Measurements from ENCODE around the gene RGSL1. TPM values are rescaled to one million over a fixed set of nuclear protein-coding genes. Genes with fewer than 3 reads are reported as not detected.

The RGSL1 gene
- total RNA-seq, 1 donor from 2014 or later = not detected

DNA sequence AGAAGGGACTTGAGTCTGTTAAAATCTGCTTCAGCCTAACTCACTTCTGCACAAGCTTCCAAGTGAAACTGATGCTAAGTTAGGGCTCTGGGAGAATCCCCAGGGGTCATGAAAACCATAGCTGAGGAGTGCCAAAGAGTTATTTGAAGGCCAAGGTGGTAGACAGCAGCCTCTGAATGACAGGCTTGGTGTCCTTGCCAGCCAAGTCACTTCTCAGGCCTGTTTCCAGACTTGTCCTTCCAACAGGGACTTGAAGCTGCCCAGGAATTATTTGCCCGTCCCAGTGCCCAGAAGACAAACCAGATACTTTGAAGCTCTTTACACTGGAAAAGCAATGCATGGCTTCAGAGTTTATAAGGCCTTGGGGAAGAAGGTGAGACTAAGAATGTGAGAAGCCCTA lies 105.5 kb downstream of the RGSL1 start:
- no peaks in the 10 kb centered on the region for H3K36me3 ChIP-seq
- TF ChIP-seq, protein P1, sequence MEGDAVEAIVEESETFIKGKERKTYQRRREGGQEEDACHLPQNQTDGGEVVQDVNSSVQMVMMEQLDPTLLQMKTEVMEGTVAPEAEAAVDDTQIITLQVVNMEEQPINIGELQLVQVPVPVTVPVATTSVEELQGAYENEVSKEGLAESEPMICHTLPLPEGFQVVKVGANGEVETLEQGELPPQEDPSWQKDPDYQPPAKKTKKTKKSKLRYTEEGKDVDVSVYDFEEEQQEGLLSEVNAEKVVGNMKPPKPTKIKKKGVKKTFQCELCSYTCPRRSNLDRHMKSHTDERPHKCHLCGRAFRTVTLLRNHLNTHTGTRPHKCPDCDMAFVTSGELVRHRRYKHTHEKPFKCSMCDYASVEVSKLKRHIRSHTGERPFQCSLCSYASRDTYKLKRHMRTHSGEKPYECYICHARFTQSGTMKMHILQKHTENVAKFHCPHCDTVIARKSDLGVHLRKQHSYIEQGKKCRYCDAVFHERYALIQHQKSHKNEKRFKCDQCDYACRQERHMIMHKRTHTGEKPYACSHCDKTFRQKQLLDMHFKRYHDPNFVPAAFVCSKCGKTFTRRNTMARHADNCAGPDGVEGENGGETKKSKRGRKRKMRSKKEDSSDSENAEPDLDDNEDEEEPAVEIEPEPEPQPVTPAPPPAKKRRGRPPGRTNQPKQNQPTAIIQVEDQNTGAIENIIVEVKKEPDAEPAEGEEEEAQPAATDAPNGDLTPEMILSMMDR (IDR thresholded peaks at IDR 0.05; ENCODE audit: borderline replicate concordance) = no peak
- no peaks in the 10 kb centered on the region for H3K27me3 ChIP-seq (ENCODE audit: low read depth)
- H3K27ac ChIP-seq (replicated peaks) = no peak overlapping the region
- peaks cover 14% of the 10 kb centered on the region for H3K9me3 ChIP-seq (replicated peaks)
- H3K4me3 ChIP-seq = no peak overlapping the region
- intact Hi-C loops (cut with micrococcal nuclease) = no loop called here
- H3K4me1 ChIP-seq = no peaks in the 10 kb centered on the region
- DNase-seq = no peak

DNA sequence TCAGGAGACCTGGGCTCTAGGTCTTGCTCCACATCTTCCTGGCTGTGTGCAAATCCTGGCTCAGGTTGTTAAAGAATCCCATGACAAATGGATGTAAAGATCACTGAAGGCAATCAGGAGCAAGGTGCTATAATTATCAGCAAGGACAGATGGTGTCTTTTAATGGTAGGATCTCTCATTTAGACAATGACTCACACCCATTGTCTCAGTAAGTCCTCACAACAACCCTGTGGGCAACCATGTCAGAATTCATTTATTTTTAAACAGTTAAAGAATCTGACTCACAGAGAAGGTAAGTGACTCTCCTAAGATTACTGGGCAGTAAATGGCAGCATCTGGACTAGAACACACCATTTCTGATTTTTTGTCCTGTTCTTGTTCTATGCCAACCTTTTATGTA lies 106.3 kb downstream of the RGSL1 start:
- H3K4me1 ChIP-seq = no peaks in the 10 kb centered on the region
- TF ChIP-seq, protein P1 (IDR thresholded peaks at IDR 0.05; ENCODE audit: borderline replicate concordance) = no peak
- no peak for DNase-seq
- no peak overlapping the region for H3K27ac ChIP-seq (replicated peaks)
- H3K27me3 ChIP-seq (ENCODE audit: low read depth) = no peaks in the 10 kb centered on the region
- H3K4me3 ChIP-seq = no peak overlapping the region
- no peaks in the 10 kb centered on the region for H3K36me3 ChIP-seq
- intact Hi-C loops (cut with micrococcal nuclease) = no loop called here
- peaks cover 14% of the 10 kb centered on the region for H3K9me3 ChIP-seq (replicated peaks)

DNA sequence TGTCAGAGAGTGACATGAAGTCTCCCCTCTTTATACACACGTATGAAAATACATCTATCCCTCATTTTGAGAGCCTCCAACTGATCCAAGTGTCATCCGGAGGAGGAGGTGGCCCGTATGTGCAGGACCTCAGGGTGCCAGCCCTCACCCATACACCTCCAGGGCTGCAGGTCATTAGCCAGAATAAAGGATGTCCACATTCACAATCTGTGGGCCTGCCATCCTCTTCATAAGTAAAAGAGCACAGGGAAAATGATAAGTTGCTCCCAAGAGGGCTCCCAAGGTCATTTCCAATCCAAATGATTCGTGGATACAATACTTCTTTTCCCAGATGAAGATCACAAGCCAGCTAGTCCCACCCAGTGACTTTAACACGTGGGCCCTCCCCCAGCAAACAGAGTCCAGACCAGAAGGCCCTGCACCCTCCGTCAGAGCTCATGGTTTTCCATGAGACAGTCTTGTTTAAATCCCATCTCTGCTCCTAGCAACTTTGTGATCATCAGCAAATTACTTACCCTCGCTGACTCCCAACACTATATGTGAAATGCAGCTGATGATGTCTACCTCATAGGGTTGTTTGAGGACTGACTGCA lies 110.5 kb downstream of the RGSL1 start:
- no peaks in the 10 kb centered on the region for H3K27me3 ChIP-seq (ENCODE audit: low read depth)
- no peaks in the 10 kb centered on the region for H3K4me1 ChIP-seq
- TF ChIP-seq, protein P1 (IDR thresholded peaks at IDR 0.05; ENCODE audit: borderline replicate concordance) = no peak
- intact Hi-C loops (cut with micrococcal nuclease) = no loop called here
- no peaks in the 10 kb centered on the region for H3K36me3 ChIP-seq
- no peak overlapping the region for H3K27ac ChIP-seq (replicated peaks)
- DNase-seq = no peak
- no peaks in the 10 kb centered on the region for H3K9me3 ChIP-seq (replicated peaks)
- no peak overlapping the region for H3K4me3 ChIP-seq

DNA sequence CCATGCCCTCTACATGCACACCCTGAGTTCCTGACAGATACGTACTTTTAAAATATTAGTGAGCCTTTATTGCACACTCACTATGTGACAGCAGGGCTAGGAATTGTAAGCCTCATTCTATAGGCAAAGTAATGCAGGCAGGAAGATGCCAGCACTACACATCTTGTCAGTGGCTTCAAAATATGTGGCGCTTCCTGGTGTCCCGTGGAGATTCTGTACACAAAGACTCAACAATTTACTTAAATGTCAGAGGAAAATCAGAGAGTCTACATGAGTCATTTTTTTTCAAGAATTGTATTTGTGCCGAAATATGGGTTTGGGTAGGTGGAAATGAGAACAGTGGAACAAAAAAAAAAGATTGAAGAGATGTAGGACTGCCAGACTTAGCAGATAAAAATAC lies 111.5 kb downstream of the RGSL1 start:
- no peak overlapping the region for H3K27ac ChIP-seq (replicated peaks)
- no peaks in the 10 kb centered on the region for H3K9me3 ChIP-seq (replicated peaks)
- H3K4me1 ChIP-seq = no peaks in the 10 kb centered on the region
- H3K4me3 ChIP-seq = no peak overlapping the region
- TF ChIP-seq, protein P1 (IDR thresholded peaks at IDR 0.05; ENCODE audit: borderline replicate concordance) = no peak
- intact Hi-C loops (cut with micrococcal nuclease) = no loop called here
- H3K27me3 ChIP-seq (ENCODE audit: low read depth) = no peaks in the 10 kb centered on the region
- no peaks in the 10 kb centered on the region for H3K36me3 ChIP-seq
- DNase-seq = no peak

DNA sequence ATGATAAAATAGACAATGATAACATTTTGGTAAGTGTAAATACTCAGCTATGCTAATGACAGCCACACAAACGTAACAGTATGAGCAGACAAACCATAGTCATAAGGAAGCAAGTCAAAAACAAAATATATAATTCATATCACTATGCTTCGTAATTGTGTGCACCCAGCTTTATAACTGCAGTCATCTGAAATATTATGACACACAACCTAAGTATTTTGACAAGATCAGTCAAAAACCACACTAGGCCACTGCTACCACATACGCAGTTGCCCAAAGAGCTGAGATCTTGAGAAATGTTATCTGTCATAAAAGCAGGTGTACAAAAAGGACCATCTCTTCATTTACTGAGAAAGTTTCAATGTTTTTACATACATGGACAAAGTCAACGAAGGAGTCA lies 113.1 kb downstream of the RGSL1 start:
- no peak overlapping the region for H3K27ac ChIP-seq (replicated peaks)

More for the DNA sequence above, 113.1 kb downstream of the RGSL1 start:
- Histone ChIP-seq H3K4me3 (no peak overlapping the region), H3K4me1 (no peaks in the 10 kb centered on the region), H3K9me3 (replicated peaks) (no peaks in the 10 kb centered on the region), H3K27me3 (ENCODE audit: low read depth) (no peaks in the 10 kb centered on the region), H3K36me3 (no peaks in the 10 kb centered on the region)
- intact Hi-C loops (cut with micrococcal nuclease) = no loop called here
- TF ChIP-seq, protein P1 (IDR thresholded peaks at IDR 0.05; ENCODE audit: borderline replicate concordance) = no peak
- DNase-seq = no peak

Measured in left ventricle myocardium inferior (tissue), 1 donor.